Upper lobe of left lung (tissue), 6 donors: Measurements from ENCODE around the gene SPRY1. TPM values are rescaled to one million over a fixed set of nuclear protein-coding genes. Genes with fewer than 3 reads are reported as not detected.
A peak's percentile ranks its signal among the peaks of the same experiment; 100 is the strongest.

Source experiments
- ATAC-seq, 2 donors: fragments of 200-7000 bp; cut with Tn5 transposase; one replicate each; pipeline ENCODE4 v1.9.1; 2022; ENCODE audit warnings: mild to moderate bottlenecking in 2 of 2, moderate library complexity in 2 of 2; ENCODE audit not compliant: low FRiP score in 2 of 2
- DNase-seq, 2 donors: peaks; one replicate each; pipeline ENCODE4 v3.0.0-alpha.2; 2019 to 2020
- H3K27ac ChIP-seq, 4 donors: fragments of 200-600 bp; sonication (generic); one replicate each; pipeline ENCODE4 v1.5.1; 2016 to 2019
- H3K27me3 ChIP-seq, 4 donors: fragments of 200-600 bp; sonication (generic); one replicate each; pipeline ENCODE4 v1.5.1; 2017 to 2019
- H3K36me3 ChIP-seq, 4 donors: fragments of 200-600 bp; sonication (generic); one replicate each; pipeline ENCODE4 v1.5.1; 2016 to 2019
- H3K4me1 ChIP-seq, 4 donors: fragments of 200-600 bp; sonication (generic); one replicate each; pipeline ENCODE4 v1.5.1; 2018 to 2019
- H3K4me3 ChIP-seq, 4 donors: fragments of 200-600 bp; sonication (generic); one replicate each; pipeline ENCODE4 v1.5.1; 2017 to 2019; ENCODE audit warnings: mild to moderate bottlenecking in 2 of 4, moderate library complexity in 1 of 4
- H3K9me3 ChIP-seq, 4 donors: fragments of 200-600 bp; sonication (generic); one replicate each; pipeline ENCODE4 v1.5.1; 2018 to 2019
- CTCF ChIP-seq, 6 experiments: fragments of 450-650 bp in 4 of 6; fragments of 200-600 bp in 2 of 6; sonication (generic) in 2 of 6; IDR thresholded peaks; one replicate each; pipeline ENCODE4 v1.5.1; 2016 to 2019; ENCODE audit warnings: antibody characterized with exemption in 6 of 6
- EP300 ChIP-seq, 4 donors: sonication (generic); formaldehyde crosslinking; IDR thresholded peaks; one replicate each; pipeline ENCODE4 v1.5.1; 2017; ENCODE audit warnings: antibody characterized with exemption in 4 of 4, control low read depth in 2 of 4
- POLR2A ChIP-seq, 4 donors: fragments of 450-650 bp; IDR thresholded peaks; one replicate each; pipeline ENCODE4 v1.5.1; 2016 to 2017; ENCODE audit warnings: antibody characterized with exemption in 4 of 4, mild to moderate bottlenecking in 2 of 4
- POLR2AphosphoS5 ChIP-seq, 2 donors: sonication (generic); formaldehyde crosslinking; IDR thresholded peaks; one replicate each; pipeline ENCODE4 v1.5.1; 2017; ENCODE audit warnings: antibody characterized with exemption in 2 of 2
- WGBS, 2 donors: methylation state at CpG; one replicate each; pipeline ENCODE4 v1.1.5; 2017 to 2018; 5-methylcytosine and 5-hydroxymethylcytosine counted together
- total RNA-seq, 6 donors: library from RNA; depleted of rRNA in 4 of 6; stranded (reverse); fragments of >200 nt in 4 of 6; gene quantifications; one replicate each; pipeline versions ENCODE4 v1.1.0 to v1.2.1, GENCODE V29; 2016 to 2021
- donor health status: DM: no; HTN: no; CAD: no; lungs with moderate emphysema.
- donor health status: DM: no; HTN: yes; CAD: no; lungs with severe emphysema.

SPRY1 gene
- total RNA-seq, 6 donors from 2014 or later, result 56.7 to 149 (median 97.4) TPM

GRCh38 chr4:123405267-123405865, 8.8 kb downstream of the SPRY1 start:
- ATAC-seq (no peak), DNase-seq (no peak)
- Histone ChIP-seq H3K36me3 (peaks cover 0 to 33% (median 11%) of the 10 kb centered on the region in 4 donors), H3K4me1 (peaks cover 0 to 20% (median 4%) of the 10 kb centered on the region in 4 donors), H3K27me3 (no peaks in the 10 kb centered on the region), H3K27ac (peak overlapping the region in 2 of 4 donors; percentile 25 to 70), H3K4me3 (peak overlapping the region in 1 of 4 donors; percentile 87), H3K9me3 (no peaks in the 10 kb centered on the region)
- TF ChIP-seq EP300 (IDR thresholded peaks at IDR 0.05) (no peak), POLR2AphosphoS5 (IDR thresholded peaks at IDR 0.05) (no peak), CTCF (IDR thresholded peaks at IDR 0.05) (no peak), POLR2A (IDR thresholded peaks at IDR 0.05) (no peak)
- 76 to 77% methylated on average over 5 of the region's 5 CpGs for WGBS, 2 donors

- no peak for ATAC-seq
- peaks cover 0 to 9% (median 5%) of the 10 kb centered on the region in 4 donors for H3K4me1 ChIP-seq
- TF ChIP-seq POLR2AphosphoS5 (IDR thresholded peaks at IDR 0.05) (no peak), EP300 (IDR thresholded peaks at IDR 0.05) (no peak), POLR2A (IDR thresholded peaks at IDR 0.05) (no peak), CTCF (IDR thresholded peaks at IDR 0.05) (no peak)
- no peak overlapping the region for H3K4me3 ChIP-seq
- no peak for DNase-seq
- WGBS, 2 donors, result 83 to 94% methylated on average over 4 of the region's 4 CpGs
- peak overlapping the region in 1 of 4 donors; percentile 12 for H3K27ac ChIP-seq
- no peaks in the 10 kb centered on the region for H3K27me3 ChIP-seq
- H3K36me3 ChIP-seq, result peaks cover 0 to 26% (median 7%) of the 10 kb centered on the region in 4 donors
- H3K9me3 ChIP-seq, result no peaks in the 10 kb centered on the region
These were observed 10.3 kb downstream of the SPRY1 start for GRCh38 chr4:123406872-123407271.

GRCh38 chr4:123408471-123409084, 12.0 kb downstream of the SPRY1 start:
- TF ChIP-seq POLR2AphosphoS5 (IDR thresholded peaks at IDR 0.05) (no peak), CTCF (IDR thresholded peaks at IDR 0.05) (no peak), EP300 (IDR thresholded peaks at IDR 0.05) (no peak), POLR2A (IDR thresholded peaks at IDR 0.05) (no peak)
- Histone ChIP-seq H3K27ac (peak overlapping the region in 1 of 4 donors; percentile 36), H3K27me3 (no peaks in the 10 kb centered on the region), H3K9me3 (no peaks in the 10 kb centered on the region), H3K4me3 (no peak overlapping the region), H3K36me3 (peaks cover 0 to 15% (median 0%) of the 10 kb centered on the region in 4 donors), H3K4me1 (peaks cover 0 to 8% (median 4%) of the 10 kb centered on the region in 4 donors)
- 91 to 95% methylated on average over 5 of the region's 5 CpGs for WGBS, 2 donors
- DNase-seq (no peak), ATAC-seq (no peak)

GRCh38 chr4:123409334-123409733, 12.7 kb downstream of the SPRY1 start:
- Histone ChIP-seq H3K36me3 (peaks cover 0 to 8% (median 0%) of the 10 kb centered on the region in 4 donors), H3K9me3 (no peaks in the 10 kb centered on the region), H3K4me1 (peaks cover 0 to 8% (median 4%) of the 10 kb centered on the region in 4 donors), H3K4me3 (no peak overlapping the region), H3K27ac (peak overlapping the region in 1 of 4 donors; percentile 54), H3K27me3 (no peaks in the 10 kb centered on the region)
- DNase-seq (no peak), ATAC-seq (no peak)
- TF ChIP-seq POLR2A (IDR thresholded peaks at IDR 0.05) (no peak), POLR2AphosphoS5 (IDR thresholded peaks at IDR 0.05) (no peak), EP300 (IDR thresholded peaks at IDR 0.05) (no peak), CTCF (IDR thresholded peaks at IDR 0.05) (no peak)
- WGBS, 2 donors, result 79 to 86% methylated on average over 2 of the region's 2 CpGs
